ENCODE results near the gene SERINC1. TPM values are rescaled to one million over a fixed set of nuclear protein-coding genes. Genes with fewer than 3 reads are reported as not detected.

Gene SERINC1
- total RNA-seq, 1 donor from 2014 or later, result 136 TPM

DNA sequence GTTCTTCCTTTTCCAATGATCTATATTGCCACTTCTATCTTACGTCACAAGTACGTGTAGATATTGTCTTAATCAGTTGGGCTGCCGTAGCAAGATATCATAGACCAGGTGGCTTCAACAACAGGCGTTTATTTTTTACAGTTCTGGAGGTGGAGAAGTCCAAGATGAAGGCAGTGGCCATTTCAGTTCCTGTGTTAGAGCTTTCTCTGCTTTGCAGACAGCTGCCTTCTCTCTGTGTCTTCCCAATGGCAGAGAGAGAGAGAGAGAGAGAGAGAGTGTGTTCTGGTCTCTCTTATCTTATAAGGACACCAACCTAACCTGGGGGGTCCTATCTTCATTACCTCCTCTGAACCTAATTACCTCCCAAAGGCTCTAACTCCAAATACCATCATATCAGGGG, 63.9 kb downstream of the SERINC1 start:
- H3K27me3 ChIP-seq, result no peaks in the 10 kb centered on the region
- TF ChIP-seq, protein P1, sequence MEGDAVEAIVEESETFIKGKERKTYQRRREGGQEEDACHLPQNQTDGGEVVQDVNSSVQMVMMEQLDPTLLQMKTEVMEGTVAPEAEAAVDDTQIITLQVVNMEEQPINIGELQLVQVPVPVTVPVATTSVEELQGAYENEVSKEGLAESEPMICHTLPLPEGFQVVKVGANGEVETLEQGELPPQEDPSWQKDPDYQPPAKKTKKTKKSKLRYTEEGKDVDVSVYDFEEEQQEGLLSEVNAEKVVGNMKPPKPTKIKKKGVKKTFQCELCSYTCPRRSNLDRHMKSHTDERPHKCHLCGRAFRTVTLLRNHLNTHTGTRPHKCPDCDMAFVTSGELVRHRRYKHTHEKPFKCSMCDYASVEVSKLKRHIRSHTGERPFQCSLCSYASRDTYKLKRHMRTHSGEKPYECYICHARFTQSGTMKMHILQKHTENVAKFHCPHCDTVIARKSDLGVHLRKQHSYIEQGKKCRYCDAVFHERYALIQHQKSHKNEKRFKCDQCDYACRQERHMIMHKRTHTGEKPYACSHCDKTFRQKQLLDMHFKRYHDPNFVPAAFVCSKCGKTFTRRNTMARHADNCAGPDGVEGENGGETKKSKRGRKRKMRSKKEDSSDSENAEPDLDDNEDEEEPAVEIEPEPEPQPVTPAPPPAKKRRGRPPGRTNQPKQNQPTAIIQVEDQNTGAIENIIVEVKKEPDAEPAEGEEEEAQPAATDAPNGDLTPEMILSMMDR (IDR thresholded peaks at IDR 0.05), result no peak
- peaks cover 12% of the 10 kb centered on the region for H3K36me3 ChIP-seq
- H3K9me3 ChIP-seq (ENCODE audit: low read depth), result no peaks in the 10 kb centered on the region
- Mint-ChIP-seq H3K4me1 (peaks cover 3% of the 10 kb centered on the region), H3K4me3 (no peak overlapping the region), H3K27ac (no peak overlapping the region), H3K9me3 (peaks cover 33% of the 10 kb centered on the region), H3K36me3 (peaks cover 71% of the 10 kb centered on the region), H3K27me3 (ENCODE audit: insufficient read depth, low read depth) (no peaks in the 10 kb centered on the region)
- H3F3A ChIP-seq (ENCODE audit: low read depth), result no peaks in the 10 kb centered on the region
- H3K4me3 ChIP-seq, result no peak overlapping the region
- H4K20me1 ChIP-seq (ENCODE audit: low read depth), result peaks cover 98% of the 10 kb centered on the region
- H3K27ac ChIP-seq, result no peak overlapping the region
- no peak overlapping the region for H2AFZ ChIP-seq (replicated peaks)
- DNase-seq (ENCODE audit: low spot score), result no peak
- H3K4me2 ChIP-seq, result no peak overlapping the region
- peaks cover 100% of the 10 kb centered on the region for H3K79me2 ChIP-seq (ENCODE audit: low read depth)
- H3K9ac ChIP-seq, result no peak overlapping the region
- H3K4me1 ChIP-seq, result peaks cover 3% of the 10 kb centered on the region

DNA sequence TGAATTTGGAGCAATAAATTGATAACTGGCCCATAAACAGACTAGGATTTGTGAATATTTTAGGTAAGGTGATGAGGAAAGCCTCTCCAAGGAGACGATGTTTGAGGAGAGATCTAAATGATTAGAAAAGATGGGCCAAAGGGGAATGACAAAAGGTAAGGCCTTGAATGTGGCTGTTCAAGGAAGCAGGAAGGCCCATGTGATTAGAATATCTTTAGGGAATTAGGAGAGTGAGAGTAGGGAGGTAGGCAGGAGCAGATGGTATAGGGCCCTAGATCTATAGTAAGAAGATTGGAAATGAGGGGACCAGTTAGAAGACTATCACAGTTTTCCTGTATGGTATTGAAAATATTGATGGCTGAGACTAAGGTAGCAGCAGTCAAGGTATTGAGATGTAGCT, 65.4 kb downstream of the SERINC1 start:
- Histone ChIP-seq H3F3A (ENCODE audit: low read depth) (no peaks in the 10 kb centered on the region), H3K79me2 (ENCODE audit: low read depth) (peaks cover 100% of the 10 kb centered on the region), H3K27me3 (no peaks in the 10 kb centered on the region), H3K36me3 (no peaks in the 10 kb centered on the region), H3K9ac (no peak overlapping the region), H3K4me3 (no peak overlapping the region), H4K20me1 (ENCODE audit: low read depth) (peaks cover 100% of the 10 kb centered on the region), H2AFZ (replicated peaks) (no peak overlapping the region), H3K4me2 (no peak overlapping the region), H3K27ac (no peak overlapping the region), H3K9me3 (ENCODE audit: low read depth) (no peaks in the 10 kb centered on the region), H3K4me1 (peaks cover 10% of the 10 kb centered on the region)
- Mint-ChIP-seq H3K27ac (no peak overlapping the region), H3K4me3 (no peak overlapping the region), H3K4me1 (peaks cover 14% of the 10 kb centered on the region), H3K27me3 (ENCODE audit: insufficient read depth, low read depth) (no peaks in the 10 kb centered on the region), H3K36me3 (peaks cover 73% of the 10 kb centered on the region), H3K9me3 (peaks cover 37% of the 10 kb centered on the region)
- TF ChIP-seq EZH2 (IDR thresholded peaks at IDR 0.05), result no peak
- TF ChIP-seq, protein P1 (IDR thresholded peaks at IDR 0.05), result no peak
- TF ChIP-seq EZH2phosphoT487 (IDR thresholded peaks at IDR 0.05), result no peak
- no peak for DNase-seq (ENCODE audit: low spot score)

DNA sequence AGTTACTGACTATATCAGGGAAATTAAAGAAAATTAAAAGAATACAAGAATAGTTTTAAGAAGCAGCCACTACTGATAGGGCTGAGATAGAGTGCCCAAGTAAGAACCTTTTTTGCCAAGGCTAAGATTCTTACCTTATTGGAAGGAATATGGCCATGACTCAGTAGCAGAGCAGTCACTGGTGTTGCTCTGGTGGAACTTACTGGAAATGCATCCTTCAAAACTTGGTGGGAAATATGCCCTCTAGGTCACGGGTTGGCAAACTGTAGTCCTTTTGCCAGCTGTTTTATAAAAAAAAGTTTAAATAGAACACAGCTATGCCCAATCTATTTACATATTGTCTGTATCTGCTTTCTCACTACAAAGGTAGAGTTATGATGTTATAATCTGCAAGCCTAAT, 66.2 kb downstream of the SERINC1 start:
- Mint-ChIP-seq H3K27ac (no peak overlapping the region), H3K9me3 (peaks cover 37% of the 10 kb centered on the region), H3K4me1 (peaks cover 20% of the 10 kb centered on the region), H3K4me3 (no peak overlapping the region), H3K27me3 (ENCODE audit: insufficient read depth, low read depth) (no peaks in the 10 kb centered on the region), H3K36me3 (peaks cover 70% of the 10 kb centered on the region)
- no peaks in the 10 kb centered on the region for H3F3A ChIP-seq (ENCODE audit: low read depth)
- H3K9ac ChIP-seq, result no peak overlapping the region
- peaks cover 100% of the 10 kb centered on the region for H3K79me2 ChIP-seq (ENCODE audit: low read depth)
- H3K36me3 ChIP-seq, result no peaks in the 10 kb centered on the region
- H3K4me3 ChIP-seq, result no peak overlapping the region
- no peak overlapping the region for H2AFZ ChIP-seq (replicated peaks)
- peaks cover 17% of the 10 kb centered on the region for H3K4me1 ChIP-seq
- H4K20me1 ChIP-seq (ENCODE audit: low read depth), result peaks cover 100% of the 10 kb centered on the region
- H3K9me3 ChIP-seq (ENCODE audit: low read depth), result no peaks in the 10 kb centered on the region
- no peak overlapping the region for H3K4me2 ChIP-seq
- H3K27ac ChIP-seq, result no peak overlapping the region
- no peaks in the 10 kb centered on the region for H3K27me3 ChIP-seq
- no peak for TF ChIP-seq EZH2phosphoT487 (IDR thresholded peaks at IDR 0.05)
- no peak for DNase-seq (ENCODE audit: low spot score)

DNA sequence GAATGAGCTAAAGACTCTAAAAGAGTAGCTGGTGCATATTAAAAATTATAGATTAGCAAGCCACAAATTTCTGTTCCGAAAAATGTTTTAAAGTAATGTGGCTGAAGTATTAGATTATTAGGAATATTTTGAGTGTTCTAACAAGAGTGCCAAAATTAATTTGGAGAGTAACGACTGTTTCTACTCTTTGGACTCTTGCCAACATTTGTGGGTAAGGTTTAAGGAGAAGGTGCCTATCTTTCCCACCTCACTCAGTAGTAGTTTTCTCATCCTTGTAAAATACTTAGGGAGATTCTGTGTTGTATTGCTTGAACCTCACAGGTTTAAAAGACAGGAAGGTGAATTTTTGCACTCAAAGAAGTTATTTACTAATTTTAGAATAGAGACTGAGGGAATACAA, 67.2 kb downstream of the SERINC1 start:
- Mint-ChIP-seq H3K27me3 (ENCODE audit: insufficient read depth, low read depth) (no peaks in the 10 kb centered on the region), H3K36me3 (peaks cover 65% of the 10 kb centered on the region), H3K27ac (no peak overlapping the region), H3K4me3 (no peak overlapping the region), H3K4me1 (peaks cover 20% of the 10 kb centered on the region), H3K9me3 (peaks cover 35% of the 10 kb centered on the region)
- H3K4me3 ChIP-seq, result no peak overlapping the region
- peaks cover 99% of the 10 kb centered on the region for H3K79me2 ChIP-seq (ENCODE audit: low read depth)
- H4K20me1 ChIP-seq (ENCODE audit: low read depth), result peaks cover 94% of the 10 kb centered on the region
- no peaks in the 10 kb centered on the region for H3K9me3 ChIP-seq (ENCODE audit: low read depth)
- H3K4me2 ChIP-seq, result no peak overlapping the region
- TF ChIP-seq EZH2 (IDR thresholded peaks at IDR 0.05), result no peak
- TF ChIP-seq, protein P1 (IDR thresholded peaks at IDR 0.05), result no peak
- no peak for TF ChIP-seq EZH2phosphoT487 (IDR thresholded peaks at IDR 0.05)
- peaks cover 17% of the 10 kb centered on the region for H3K4me1 ChIP-seq
- no peak overlapping the region for H3K27ac ChIP-seq
- DNase-seq (ENCODE audit: low spot score), result no peak
- H3K27me3 ChIP-seq, result no peaks in the 10 kb centered on the region
- no peak overlapping the region for H3K9ac ChIP-seq
- H2AFZ ChIP-seq (replicated peaks), result no peak overlapping the region
- peaks cover 2% of the 10 kb centered on the region for H3F3A ChIP-seq (ENCODE audit: low read depth)
- H3K36me3 ChIP-seq, result no peaks in the 10 kb centered on the region

Measured in neural progenitor cell (in vitro differentiated cells).